Stimulated activated CD8-positive, alpha-beta memory T cell treated with anti-CD3 and anti-CD28 coated beads, Interleukin-12 subunit alpha, Interleukin-12 subunit beta, amount 100 ng/mL, for 4 hours (primary cell): ENCODE data around the gene PPP1R14C.

Source experiments
- DNase-seq: peaks from one replicate; pipeline ENCODE4 v3.0.0-alpha.2; 2020; ENCODE audit warnings: low read depth

The PPP1R14C gene

DNA sequence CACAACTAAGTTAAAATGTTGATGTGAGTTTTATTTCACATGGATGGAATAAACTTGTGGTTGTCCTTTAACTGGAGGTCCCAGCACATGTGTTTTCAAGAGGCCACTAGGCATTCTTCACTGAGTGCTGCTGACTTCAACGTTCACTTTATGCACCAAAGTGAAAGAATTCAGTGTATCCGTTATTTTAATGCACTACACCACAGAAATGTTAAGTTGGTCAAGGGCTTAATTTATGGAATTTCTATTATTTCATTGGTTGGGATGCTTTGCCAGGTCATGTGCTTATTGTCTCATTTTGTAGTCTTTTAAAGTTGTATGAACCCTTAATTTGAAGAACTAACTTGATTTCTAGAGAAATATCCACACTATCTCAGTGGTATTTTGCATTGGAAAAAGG is 106.4 kb downstream of the PPP1R14C start:
- DNase-seq: no peak

- DNase-seq: no peak
These were observed 108.0 kb downstream of the PPP1R14C start for GRCh38 chr6:150250826-150251225.

- DNase-seq: no peak
These were observed 108.8 kb downstream of the PPP1R14C start for GRCh38 chr6:150251566-150252186.

DNA sequence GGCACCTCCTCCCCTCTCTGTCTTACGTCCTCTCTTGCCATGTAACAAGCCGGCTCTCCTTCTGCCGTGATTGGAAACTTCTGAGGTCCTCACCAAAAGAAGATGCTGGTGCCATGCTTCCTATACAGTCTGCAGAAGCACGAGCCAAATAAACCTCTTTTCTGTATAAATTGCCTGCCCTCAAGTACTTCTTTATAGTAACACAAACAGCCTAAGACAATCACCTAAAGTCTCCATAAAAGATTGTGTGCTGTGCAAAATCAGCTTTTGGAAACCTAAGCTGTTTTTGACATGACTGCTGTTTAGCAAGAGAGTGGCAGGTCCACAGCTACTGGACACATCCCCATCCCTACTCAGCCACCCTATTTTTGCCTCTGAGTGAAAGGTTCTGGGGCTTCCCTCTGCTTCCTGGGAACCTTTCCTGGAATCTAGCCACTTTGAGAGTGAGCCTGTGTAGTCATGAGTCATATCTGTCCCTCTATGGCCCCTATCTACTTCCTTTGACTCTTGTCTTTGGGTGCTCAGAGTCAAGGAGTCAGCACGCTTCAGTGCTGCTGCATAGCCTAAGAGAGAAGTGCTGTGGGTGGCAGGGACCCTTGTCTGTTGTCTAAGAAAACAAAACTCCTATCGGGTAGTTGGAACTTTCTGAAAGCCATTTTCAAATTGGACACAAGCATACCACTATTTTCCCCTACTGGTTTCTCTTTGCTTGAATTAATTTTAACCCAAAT is 110.0 kb downstream of the PPP1R14C start:
- DNase-seq: no peak

DNA sequence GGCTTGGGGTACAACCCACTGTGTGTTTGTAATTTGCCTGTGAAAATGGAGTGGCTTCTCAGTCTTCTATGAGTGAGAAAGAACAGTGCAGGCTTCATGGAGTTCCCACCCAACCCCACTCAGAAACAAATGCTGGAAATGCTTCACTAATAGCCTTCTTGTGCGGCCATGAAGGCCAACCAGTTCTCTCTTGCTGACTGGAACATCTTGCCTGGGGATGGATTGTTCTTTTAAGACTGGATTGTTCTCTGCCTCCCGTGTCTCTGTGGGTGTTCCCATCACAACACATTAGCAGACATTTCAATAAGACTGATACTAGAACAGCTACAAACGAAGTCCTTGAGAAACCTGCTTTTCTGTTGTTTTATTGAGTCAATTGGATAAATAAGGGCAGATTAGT is 110.6 kb downstream of the PPP1R14C start:
- DNase-seq: no peak

- DNase-seq: no peak
These were observed 111.9 kb downstream of the PPP1R14C start for GRCh38 chr6:150254770-150255169.

DNA sequence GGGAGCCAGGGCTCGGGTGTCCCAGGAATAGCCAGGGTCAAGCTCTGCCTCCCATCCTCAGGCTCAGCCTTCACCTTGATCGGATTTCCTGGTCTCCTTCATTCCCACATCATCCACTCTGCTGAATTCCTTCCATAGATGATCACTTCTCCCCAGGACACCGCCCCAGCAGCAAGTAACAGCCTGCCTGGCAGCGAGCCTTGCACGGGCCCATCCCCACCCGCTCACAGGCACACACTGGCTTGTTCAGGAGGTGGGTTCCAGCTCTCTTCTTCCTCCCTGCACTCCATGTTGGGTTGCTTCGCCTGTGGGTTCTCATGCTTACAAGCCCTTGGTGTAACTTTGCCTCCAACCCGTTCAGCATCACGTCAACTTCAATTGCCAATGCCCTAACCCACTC is 113.0 kb downstream of the PPP1R14C start:
- DNase-seq: no peak

GRCh38 chr6:150256618-150257272 is 113.9 kb downstream of the PPP1R14C start:
- no peak for DNase-seq

DNA sequence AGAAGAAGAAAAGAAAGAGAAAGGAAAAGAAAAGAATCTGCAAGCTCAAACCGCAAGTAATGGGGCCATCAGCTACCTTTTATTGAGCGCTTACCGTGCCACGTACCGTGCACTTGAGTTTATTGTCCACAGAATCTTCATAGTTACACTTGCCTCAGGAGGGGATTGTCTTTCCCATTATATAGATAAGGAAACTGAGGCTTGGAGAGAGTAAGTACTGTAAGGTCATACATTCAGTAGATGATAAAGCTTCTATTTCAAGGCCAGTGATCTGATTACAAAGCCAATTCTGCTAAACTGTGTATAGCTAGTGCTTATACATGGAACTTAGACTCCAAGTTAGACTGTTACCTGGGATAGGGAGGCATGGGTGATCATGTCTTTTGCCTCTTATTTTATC is 115.5 kb downstream of the PPP1R14C start:
- DNase-seq: no peak

GRCh38 chr6:150260931-150261330 is 118.1 kb downstream of the PPP1R14C start:
- DNase-seq: no peak

- no peak for DNase-seq
These were observed 119.3 kb downstream of the PPP1R14C start for GRCh38 chr6:150261997-150262697.

- DNase-seq: no peak
These were observed 121.0 kb downstream of the PPP1R14C start for GRCh38 chr6:150263765-150264404.

GRCh38 chr6:150266309-150266708 is 123.5 kb downstream of the PPP1R14C start:
- DNase-seq: no peak

- DNase-seq: no peak
These were observed 124.3 kb downstream of the PPP1R14C start for GRCh38 chr6:150266963-150267685.

DNA sequence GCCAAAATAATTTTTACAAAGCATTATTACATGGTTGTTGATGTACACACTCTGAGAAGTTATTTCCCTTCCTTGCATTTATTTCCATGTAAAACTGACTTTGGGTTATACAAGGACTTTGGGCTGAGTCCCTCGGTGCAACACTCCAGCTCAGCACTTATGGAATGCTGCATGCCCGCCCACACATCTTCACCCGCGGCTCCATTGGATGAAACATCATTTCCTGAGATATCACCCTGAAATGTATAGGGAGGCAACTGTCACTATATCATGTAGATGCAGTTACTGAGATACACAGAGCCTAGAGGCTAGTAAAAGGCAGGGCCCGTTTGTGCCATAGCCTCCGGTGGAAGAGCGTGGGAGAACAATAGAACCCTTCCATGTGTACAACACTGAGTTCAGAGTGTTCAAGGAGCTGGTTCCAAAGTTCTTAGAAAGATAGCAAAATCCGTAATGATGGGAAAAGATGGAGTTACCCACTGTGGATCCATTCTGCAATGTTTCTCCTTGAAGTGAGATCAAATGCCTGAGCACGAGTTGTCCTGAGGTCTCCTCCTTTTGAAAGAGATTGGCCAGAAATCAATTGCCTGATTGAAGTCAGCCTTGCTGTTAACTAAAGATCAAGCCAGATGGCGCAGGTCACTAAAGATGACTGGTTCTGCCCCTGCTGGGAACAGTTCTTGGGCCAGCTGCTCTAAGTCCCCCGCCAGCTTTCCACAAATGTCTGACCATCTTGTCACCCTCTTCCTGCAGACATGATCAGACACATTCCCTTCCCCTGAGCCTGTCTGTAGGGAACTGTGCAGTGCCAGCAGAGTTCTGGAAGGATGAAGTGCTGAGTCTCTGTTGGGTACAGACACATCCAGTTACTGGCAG is 125.1 kb downstream of the PPP1R14C start:
- no peak for DNase-seq

DNA sequence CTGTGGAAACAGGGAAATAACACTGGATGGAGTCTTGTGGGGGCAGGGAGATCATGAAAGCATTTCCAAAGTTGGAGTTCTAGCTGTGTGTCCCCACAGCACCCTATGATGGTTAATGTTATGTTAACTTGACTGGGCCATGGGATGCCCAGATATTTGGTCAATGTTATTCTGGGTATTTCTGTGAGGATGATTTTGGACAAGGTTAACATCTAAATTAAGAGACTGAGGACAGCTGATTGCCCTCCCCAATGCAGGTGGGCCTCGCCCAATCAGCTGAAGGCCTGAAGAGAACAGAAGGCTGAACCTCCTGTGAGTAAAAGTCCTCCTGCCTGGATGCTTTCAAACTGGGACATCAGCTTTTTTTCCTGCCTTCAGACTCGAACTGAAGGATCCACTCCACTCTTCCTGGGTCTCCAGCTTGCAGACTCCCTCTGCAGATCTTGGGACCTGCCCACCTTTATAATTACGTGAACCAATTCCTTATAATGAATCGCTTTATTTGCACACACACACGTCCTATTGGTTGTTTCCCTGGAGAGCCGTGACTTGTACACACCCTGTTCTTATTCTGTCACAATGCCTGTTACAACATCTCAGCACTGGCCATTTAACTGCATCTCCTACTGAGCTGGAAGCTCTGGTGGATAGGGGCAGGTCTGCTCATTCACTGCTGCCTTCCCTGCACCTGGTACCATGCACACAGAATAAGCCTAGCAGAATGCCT is 126.4 kb downstream of the PPP1R14C start:
- no peak for DNase-seq

GRCh38 chr6:150269857-150270223 is 127.0 kb downstream of the PPP1R14C start:
- DNase-seq: no peak

DNA sequence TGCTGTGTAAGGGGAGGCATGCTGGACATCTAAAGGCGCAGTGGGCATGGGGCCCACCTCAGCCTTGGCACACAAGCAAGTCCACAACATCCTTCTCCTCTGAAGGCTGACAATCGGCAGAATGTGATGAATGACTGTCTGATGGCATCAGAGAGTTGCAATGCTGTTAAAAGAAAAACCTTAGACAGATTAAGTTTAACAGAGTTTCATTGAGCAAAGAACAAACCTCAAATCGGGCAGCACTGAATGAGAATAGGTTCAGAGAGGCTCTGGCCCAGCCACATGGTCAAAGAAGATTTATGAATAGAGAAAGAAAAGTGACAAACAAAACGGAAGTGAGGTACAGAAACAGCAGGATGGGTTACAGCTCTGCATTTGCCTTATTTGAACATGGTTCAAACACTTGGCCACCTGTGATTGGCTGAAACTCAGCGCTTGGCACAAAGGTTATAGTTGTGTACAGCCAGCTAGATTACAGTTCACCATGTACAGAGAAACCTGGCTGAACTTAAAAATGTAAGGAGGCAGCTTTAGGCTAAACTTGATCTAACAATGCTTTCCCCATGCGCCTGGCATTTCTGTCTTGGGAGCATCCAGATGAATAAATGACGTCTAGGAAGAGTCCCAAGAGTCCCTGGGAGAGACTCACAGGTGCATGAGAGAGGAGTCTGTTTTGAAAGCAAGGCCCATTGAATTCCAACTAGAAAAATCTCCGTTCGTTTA is 127.6 kb downstream of the PPP1R14C start:
- no peak for DNase-seq

- no peak for DNase-seq
These were observed 128.3 kb downstream of the PPP1R14C start for GRCh38 chr6:150271172-150271500.
